Forelimb muscle (tissue), 1 donor: Measurements from ENCODE around the gene STARD7. TPM values are rescaled to one million over a fixed set of nuclear protein-coding genes. Genes with fewer than 3 reads are reported as not detected.
"Not testable (repeated sequence)": the region's sequence is repeated elsewhere in the genome, so short reads cannot be mapped to it uniquely, and the experiment has no call there.

Source experiments
- DNase-seq: peaks from one replicate; pipeline ENCODE4 v3.0.0-alpha.2; 2013; ENCODE audit warnings: low read depth
- polyA plus RNA-seq: library from polyadenylated mRNA; unstranded; fragments of 120-200 nt; gene quantifications from one replicate; pipeline ENCODE4 v1.2.1, GENCODE V29; 2013; ENCODE audit not compliant: insufficient read length

The STARD7 gene
- polyA plus RNA-seq, 1 donor, result 105 TPM

DNA sequence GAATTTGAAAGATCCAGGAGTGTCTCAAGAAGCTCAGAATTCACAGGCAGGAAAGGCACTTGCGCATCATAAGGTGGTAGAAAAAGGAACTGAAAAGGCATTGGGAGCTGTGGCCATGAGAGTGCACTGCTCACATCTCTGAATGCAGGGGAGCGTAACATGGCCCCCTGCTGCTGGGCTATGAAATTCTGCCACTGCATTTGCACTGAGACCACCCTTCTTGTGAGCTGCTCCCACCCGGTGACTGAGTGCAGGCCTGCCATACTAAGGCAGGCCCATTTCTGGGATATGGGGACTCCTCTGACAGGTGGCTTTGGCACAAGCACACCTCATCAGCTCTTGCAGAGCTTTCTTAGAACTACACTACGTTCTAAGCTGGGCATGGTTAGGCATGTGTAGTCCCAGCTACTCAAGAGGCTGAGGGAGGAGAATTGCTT lies 25.3 kb upstream of the STARD7 start:
- DNase-seq, result no peak

DNA sequence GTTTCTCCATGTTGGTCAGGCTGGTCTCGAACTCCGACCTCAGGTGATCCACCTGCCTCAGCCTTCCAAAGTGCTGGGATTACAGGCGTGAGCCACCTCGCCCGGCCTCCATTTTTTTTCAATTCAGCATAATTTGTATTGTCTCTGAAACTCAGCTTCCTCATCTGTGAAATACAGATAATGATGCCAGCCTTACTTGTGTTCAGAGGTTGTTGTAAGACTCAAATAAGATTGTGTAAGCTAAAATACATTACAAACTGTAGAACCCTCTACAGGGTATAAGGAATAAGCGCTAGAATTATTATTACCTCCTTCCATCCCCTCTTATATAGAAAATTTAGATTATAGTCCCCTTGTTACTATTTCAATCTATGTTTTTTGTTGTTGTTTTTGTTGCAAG lies 24.8 kb upstream of the STARD7 start:
- DNase-seq, result no peak

DNA sequence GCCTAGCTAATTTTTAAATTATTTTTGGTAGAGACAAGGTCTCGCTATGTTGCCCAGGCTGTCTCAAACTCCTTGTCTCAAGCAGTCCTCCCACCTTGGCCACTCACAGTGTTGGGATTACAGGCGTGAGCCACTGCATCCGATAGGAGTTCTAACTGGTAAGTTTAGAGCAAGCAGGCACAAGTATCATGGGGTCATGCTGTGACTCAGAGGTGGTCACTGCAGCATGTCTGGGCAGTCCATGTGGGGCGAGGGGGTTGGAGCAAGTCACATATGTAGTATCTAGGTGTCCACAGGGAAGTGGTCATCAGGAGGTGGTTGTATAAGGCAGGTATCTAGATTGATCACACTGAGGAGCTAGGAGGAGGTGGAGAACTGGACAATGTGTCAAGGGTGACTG lies 22.7 kb upstream of the STARD7 start:
- no peak for DNase-seq

DNA sequence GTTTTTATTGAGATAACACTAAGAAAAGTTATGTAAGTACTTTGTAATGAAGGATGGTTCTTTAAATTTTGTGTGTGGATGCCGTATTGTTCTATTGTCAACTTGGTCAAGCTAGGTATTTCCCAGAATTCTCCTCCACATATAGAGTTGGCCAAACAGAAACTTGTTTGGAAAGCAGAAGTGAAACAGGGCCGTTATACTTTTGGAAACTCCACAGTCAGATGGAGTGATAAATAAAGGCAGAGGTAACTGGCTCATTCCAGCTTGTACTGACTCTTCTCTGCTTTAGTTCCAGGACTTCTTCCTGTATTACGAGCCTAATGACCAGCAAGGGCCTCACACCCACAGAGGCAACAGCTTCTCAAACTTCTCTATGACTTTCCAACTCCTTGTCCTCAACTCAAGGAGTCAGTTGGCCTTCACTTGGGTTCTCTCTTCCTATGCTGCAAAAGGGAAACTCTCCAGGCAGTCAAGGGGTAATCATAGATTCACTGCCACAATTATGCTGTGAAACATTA lies 16.4 kb upstream of the STARD7 start:
- DNase-seq, result no peak

DNA sequence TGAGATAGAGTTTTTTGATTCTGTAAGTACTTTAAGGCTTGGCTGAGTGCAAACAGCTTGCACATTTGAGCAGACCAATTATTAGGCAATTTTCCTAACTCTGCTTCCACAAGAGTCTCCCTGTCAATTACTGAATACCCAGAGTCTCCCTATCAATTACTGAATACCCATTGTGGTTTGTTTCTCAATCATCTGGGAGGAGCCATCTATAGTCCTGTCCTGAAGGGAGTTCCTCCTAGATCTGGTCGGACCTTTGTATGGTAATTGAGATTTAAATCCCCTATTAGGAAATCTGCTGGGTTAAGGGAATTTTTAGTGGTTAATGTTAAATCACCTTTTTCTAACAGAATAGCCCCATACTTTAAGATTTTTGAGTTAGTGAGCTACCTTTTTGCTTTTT lies 12.5 kb upstream of the STARD7 start:
- DNase-seq, result not testable (repeated sequence)

DNA sequence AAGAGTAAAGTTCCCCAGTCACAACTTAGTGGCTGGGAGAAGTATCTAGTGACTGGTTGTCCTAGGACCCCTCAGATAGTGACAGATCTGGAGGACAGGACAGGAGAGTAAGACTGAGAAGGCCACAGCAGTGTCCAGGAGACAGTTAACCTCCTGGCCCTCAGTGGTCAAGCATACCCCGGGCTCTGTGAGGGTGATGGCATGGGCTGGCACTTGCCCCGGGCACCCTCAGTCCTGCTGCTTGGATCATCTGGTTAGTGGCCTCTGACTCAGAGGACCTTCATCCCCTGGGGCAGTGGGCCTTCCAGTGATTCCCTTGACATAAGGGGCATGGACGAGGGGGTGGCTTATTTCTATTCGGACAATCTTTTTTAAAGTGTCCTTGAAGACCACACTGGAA lies 11.3 kb upstream of the STARD7 start:
- DNase-seq, result not testable (repeated sequence)

DNA sequence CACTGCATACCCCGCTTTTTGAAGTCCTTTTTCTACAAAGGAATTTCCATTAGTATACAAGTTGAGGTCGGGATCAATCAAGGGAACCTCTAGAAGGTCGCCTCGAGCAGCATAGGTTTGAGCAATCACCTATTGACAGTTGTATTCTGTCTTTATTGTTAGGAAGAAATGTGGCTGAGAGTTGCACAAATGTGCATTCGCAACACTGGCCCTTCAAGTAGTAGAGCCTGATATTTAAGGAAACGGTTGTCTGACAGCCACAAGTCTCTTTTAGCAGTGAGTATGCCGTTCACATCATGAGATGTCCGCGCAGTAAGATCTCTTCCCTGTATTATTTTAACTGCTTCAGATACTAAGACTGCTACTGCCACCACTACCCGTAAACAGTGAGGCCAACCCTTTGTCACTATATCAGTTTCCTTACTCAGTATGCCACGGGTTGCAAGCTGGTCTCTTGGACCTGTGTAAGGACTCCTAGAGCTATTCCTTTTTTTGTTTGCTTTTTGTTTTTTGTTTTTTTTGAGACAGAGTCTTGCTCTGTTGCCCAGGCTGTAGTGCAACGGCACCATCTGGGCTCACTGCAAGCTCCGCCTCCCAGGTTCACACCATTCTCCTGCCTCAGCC lies 10.0 kb upstream of the STARD7 start:
- DNase-seq, result no peak

DNA sequence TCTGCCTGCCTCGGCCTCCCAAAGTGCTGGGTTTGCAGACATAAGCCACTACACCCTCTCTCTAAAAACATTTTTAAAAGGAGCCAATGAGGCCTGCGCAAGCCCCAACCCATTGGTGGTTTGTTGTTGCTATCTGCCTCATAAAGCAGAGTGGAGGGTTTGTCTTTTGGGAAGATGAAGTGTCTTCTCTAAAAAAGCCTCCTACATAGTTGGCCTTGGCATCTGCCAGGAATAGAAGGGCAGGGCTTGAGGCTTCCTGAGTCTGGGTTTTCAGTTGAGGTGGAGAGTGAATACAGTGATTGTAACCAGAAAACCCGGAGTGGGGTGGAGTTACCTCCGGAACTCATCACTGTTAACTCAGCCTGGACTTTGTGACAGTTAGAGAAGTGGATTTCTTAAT lies 5.9 kb upstream of the STARD7 start:
- no peak for DNase-seq

DNA sequence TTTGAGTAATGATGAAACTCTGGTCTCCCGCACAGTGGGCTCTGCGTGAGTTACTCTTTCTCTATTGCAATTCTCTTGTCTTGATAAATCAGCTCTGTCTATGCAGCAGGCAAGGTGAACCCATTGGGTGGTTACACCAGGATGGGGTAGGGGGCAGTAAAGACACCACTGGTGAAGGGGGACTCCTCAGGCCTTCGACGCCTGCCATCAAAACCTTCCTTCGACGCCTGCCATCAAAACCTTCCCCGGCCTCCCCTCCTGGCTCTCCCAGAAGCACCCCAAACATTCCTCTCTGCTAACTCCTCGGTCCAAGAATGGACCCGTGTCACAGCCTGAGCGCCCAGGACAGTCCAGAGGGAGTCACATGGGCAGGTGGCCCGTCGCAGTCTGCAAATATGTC lies 4.8 kb upstream of the STARD7 start:
- no peak for DNase-seq

DNA sequence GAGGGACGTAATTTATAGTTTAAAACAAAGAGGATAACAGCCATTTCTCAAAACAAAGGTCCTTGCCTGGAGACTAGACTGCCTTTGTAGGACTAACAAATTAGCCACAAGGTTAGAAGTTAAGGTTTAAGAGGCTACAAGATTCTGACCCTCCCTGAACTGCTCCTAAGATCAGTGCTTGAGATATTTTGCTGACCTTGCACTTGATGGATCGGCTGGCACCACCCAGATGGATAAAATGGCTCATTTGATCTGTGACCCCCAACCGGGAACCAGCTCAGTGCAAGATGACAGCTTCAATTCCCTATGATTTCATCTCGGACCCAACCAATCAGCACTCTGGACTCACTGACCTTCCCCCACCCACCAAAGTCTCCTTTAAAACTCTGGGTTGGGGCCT lies 3.7 kb upstream of the STARD7 start:
- no peak for DNase-seq

DNA sequence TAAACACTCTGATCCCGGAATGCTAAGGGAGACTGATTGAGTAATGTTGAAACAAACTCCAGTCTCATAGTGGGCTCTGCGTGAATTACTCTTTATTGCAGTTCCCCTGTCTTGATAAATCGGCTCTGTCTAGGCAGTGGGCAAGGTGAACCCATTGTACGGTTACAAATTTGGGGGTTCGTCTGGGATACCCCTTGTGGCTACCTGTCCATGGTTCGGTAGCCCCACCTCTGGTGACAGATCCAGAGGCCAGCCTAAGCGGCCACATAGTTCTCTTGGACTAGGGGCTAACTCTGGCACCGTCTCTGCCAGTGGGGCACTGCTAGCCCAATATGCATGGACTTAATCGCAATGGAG lies 1.1 kb upstream of the STARD7 start:
- no peak for DNase-seq

DNA sequence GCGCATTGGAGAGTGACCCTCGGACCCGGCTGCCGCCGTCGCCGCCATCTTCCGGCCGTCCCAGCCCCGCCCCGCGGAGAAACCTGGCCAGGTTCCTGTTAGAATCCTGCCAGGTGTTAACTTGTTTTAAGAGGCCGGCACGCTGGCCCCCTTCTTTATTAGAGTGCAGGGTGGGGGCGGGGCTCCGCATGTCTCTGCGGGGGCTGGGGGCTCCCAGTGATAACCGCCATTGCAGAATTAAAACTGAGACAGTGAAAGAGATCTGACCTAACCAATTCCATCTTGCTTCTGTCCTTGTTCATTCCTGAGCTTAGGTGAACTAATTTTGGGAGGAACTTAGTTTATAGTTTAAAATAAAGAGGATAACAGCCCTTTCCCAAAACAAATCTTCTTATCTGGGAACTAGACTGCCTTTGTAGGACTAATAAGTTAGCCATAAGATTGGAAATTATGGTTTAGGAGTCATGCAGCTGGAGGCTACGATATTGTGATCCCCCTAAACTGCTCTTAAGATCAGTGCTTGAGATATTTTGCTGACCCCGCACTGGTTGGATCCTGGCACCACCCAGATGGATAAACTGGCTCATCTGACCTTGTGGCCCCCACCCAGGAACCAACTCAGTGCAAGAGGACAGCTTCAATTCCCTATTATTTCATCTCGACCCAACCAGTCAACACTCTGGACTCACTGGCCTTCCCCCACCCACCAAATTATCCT lies 543 bp upstream of the STARD7 start:
- no peak for DNase-seq

DNA sequence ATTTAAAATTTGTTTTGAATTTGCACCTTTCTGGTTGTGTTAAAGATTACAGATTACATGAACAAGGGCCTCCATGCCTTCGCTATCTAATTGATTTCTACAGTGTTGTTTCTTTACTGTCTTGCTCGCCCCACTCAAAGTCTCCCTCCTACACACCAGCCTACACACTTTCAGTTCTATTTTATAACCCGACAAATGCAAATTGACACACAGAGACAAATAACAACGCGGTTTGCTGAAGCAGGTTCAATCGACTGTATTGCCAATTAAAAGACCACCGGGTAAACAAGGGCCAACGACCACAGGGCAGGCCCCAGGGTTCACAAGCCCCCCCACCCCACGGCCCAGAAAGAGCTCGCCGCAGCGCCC lies 869 bp downstream of the STARD7 start:
- DNase-seq, result no peak

DNA sequence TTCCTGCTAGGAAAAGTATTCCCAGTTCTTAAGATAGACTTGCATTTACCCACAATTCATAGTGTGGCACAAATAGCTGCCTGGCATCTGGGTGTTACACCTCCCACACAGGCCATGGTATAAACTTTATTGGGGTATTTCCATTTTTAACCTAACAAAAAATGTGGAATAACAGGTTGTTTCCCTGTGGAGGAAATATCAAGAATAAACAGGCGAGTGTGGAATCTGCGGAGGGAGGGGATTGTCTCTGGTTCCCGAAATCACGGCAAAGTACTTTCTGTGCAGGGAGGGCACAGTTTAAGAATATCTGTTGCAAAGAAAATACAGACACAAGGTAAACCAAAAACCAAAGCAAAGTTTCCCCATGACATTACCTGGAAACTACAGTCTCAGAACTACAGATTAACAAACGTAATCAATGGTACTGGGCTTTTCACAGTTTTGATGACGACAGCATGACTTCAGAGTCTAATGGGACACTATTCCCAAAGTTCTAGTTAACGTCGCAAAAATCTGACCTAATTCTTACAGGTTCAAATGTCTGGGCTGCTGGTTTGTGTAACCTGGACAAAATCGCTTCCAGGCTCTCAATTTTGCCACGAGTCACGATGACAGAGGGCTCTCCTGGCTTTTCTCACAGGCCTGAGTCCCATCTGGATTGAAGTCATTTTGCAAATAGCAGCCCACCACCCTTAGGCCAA lies 1.4 kb downstream of the STARD7 start:
- no peak for DNase-seq

DNA sequence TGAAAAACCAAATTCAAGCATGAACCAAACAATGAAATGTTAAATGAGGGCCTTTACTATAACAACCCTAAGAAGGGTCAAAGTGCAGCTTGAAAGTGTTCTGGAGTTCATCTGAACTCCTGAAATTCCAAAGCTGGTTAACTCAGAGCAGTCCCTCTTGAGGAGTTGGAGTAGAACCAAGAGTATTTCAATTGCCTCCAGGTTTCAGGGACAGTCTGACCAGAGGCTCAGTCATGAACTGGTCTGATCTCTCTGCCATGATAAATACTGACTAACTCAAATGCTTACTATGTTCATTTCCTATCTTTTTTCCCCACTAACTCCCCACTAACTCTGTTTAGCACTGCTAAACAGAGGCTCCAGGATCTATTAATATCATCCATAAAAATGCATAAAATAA lies 2.7 kb downstream of the STARD7 start:
- DNase-seq, result no peak

DNA sequence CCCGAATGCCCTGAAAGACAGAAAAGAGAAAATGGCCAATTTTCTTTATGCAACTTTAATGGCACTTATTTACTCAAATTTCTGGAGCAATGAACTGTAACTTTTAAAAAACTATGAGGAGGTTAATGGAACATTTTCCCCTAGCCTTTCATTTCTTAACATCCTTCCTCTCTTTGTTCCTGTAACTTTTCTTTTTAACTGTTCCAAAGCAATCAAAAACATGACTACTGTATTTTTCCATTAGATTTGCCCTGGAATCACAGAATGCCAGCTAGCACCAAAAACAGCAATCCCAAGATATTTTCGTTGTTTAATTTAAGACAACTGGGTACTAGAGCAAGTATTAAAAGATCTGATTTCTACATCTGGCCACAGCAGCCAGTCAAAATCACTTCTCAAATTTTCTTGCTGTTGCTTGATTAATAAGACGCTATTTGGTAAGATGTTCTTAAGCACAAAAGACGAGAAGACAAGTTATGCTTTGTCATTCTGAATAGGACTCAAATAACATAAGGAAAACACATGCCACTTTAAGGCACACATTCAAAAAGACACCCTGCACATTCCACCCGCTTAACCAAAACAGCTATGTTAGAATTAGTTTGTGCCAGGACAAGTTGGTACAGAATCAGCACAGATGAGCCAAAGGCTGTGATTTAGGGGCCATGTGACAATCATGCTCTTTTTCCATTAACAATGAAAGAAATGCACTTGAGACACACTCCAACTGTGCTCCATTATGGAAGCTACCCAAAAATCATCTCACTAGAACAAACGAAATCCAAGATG lies 3.6 kb downstream of the STARD7 start:
- DNase-seq, result no peak

DNA sequence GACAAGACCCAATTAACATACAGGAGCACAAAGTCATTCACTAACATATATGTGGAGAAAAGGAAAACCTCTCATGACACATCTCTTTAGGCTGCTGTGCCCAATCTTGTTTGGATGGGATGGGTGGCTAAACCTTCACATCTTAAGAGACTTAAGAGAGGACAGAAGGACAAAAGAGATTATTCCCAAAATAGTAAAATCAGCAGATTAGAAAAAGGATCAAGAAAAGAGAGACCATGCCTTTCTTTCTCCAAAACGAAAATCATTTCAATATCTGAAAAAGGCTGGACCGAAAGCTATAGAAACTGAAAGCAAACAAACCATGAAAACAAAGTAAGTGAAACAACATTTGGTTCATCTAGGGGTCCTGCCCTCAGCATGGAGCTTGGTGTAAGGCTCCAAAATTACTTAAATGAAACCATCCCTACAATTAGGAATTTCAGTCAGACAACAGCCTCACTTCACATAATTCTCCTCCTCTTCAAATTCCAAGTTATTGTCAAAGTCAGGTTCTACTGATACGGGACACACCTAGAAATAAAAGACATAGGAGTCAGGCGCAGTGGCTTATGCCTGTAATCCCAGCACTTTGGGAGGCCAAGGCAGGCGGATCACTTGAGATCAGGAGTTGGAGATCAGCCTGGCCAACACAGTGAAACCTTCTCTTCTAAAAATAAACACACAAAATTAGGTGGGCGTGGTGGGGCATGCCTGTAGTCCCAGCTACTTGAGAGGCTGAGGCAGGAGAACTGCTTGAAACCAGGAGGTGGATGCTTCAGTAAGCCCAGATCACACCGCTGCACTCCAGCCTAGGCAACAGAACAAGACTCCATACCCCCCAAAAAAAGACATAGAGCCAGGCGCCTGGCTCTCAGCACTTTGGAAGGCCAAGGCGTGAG lies 5.2 kb downstream of the STARD7 start:
- no peak for DNase-seq

DNA sequence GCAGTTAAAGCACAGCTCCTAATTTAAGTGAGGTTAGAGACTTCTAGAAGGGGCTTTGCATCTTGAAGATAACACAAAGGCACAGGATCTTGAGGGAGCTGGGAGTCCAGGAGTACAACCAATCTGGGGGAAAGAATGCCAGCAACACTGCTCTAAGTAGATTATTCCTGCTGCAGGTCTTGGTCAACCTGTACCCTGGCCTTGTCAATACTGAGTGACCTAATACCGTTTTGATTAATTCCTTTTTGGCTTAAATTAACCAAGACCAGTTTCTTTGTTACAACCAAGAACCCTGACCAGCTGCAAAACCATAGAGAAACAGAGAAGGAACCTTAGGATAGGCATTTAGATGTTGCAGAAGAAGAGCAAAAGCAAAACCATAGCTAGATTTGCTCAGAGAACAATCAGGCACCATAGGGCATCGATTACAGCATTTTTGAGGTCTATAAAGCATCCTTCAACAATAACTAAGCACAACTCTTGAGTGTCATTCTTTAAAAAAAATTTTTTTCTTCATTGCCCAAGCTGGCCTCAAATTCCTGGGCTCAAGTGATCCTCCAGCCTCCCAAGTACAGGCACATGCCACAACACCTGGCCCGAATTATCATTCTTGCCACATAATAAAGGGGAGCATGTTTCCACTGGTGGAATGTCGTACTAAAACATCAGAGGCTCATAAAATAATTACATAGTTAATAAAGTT lies 6.3 kb downstream of the STARD7 start:
- no peak for DNase-seq

DNA sequence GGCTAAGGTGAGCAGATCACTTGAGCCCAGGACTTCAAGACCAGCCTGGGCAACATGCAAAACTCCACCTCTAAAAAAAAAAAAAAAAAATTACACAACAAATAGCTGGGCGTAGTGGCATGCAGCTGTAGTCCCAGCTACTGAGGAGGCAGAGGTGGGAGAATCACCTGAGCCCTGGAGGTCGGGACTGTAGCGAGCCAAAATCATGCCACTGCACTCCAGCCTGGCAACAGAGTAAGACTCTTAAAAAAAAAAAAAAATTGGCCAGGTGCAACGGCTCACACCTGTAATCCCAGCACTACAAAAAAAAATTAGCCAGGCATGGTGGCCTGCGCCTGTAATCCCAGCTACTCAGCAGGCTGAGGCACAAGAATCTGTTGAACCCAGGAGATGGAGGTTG lies 7.3 kb downstream of the STARD7 start:
- DNase-seq, result no peak

DNA sequence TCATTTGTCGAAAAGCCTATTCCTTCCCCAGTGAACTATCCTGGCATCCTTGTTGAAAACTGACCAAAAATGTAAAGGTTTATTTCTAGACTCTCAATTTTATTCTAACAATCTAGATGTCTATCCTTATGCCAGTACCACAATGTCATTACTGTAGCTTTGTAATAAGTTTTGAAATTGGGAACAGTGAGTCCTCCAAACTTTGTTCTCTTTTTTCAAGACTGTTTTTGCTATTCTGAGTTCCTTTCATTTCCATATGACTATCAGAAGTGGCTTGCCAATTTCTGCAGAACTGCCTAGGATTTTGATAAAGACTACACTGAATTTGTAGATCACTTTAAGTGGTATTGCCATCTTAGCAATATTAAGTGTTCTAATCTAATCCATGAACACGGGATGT lies 9.7 kb downstream of the STARD7 start:
- DNase-seq, result no peak
